Measurements from ENCODE around the gene SNURF. TPM values are rescaled to one million over a fixed set of nuclear protein-coding genes. Genes with fewer than 3 reads are reported as not detected.
"Not testable (repeated sequence)": the region's sequence is repeated elsewhere in the genome, so short reads cannot be mapped to it uniquely, and the experiment has no call there.

Gene SNURF
- polyA plus RNA-seq, 3 donors, result 1.4 to 3.5 (median 2.8) TPM

- Histone ChIP-seq H3K27me3 (ENCODE audit: control insufficient read depth in 2 of 2, insufficient read depth in 2 of 2, low read length in 2 of 2) (no peaks in the 10 kb centered on the region), H3K36me3 (replicated peaks in 1 of 2; ENCODE audit: control insufficient read depth in 1 of 2, insufficient read depth in 2 of 2, low read length in 2 of 2) (peaks cover under 1 to 6% of the 10 kb centered on the region in 2 donors), H3K9ac (ENCODE audit: insufficient read depth, low read length, poor library complexity, severe bottlenecking) (no peak overlapping the region), H3K4me3 (replicated peaks in 1 of 3; ENCODE audit: low read depth in 2 of 3, low read length in 3 of 3) (no peak overlapping the region), H3K79me2 (ENCODE audit: insufficient read depth, low read length) (no peaks in the 10 kb centered on the region), H3K4me1 (ENCODE audit: control insufficient read depth in 1 of 2, insufficient read depth in 2 of 2, low read length in 2 of 2) (no peaks in the 10 kb centered on the region), H3K4me2 (replicated peaks; ENCODE audit: extremely low read depth, low read length, poor library complexity, severe bottlenecking) (no peak overlapping the region), H2AFZ (ENCODE audit: insufficient read depth, low read depth, low read length, poor library complexity, severe bottlenecking) (no peak overlapping the region), H4K20me1 (ENCODE audit: insufficient read depth, low read length) (no peaks in the 10 kb centered on the region), H3K9me3 (replicated peaks in 1 of 2; ENCODE audit: control insufficient read depth in 1 of 2, insufficient read depth in 1 of 2, low read length in 2 of 2) (peaks cover 36 to 47% of the 10 kb centered on the region in 2 donors), H3K27ac (ENCODE audit: low read depth in 1 of 2, low read length in 2 of 2) (no peak overlapping the region)
- Mint-ChIP-seq H3K4me3 (no peak overlapping the region), H3K36me3 (peaks cover 35 to 37% of the 10 kb centered on the region in 2 donors), H3K4me1 (no peaks in the 10 kb centered on the region), H3K27me3 (ENCODE audit: low read depth in 3 of 3) (no peaks in the 10 kb centered on the region), H3K27ac (no peak overlapping the region), H3K9me3 (peaks cover 22 to 53% (median 29%) of the 10 kb centered on the region in 7 donors)
- DNase-seq, result no peak
- intact Hi-C loops (cut with micrococcal nuclease), result no loop called here
- TF ChIP-seq CTCF (IDR thresholded peaks at IDR 0.05), result no peak
- 97% methylated on average over 5 of the region's 8 CpGs for WGBS (ENCODE audit: insufficient coverage)
Observed at GRCh38 chr15:24971772-24972171, 17.0 kb downstream of the SNURF start.

GRCh38 chr15:24972707-24973106 lies 17.9 kb downstream of the SNURF start:
- WGBS (ENCODE audit: insufficient coverage), result 100% methylated on average over 1 of the region's 5 CpGs
- Histone ChIP-seq H3K36me3 (replicated peaks in 1 of 2; ENCODE audit: control insufficient read depth in 1 of 2, insufficient read depth in 2 of 2, low read length in 2 of 2) (peaks cover 5 to 11% of the 10 kb centered on the region in 2 donors), H3K9me3 (replicated peaks in 1 of 2; ENCODE audit: control insufficient read depth in 1 of 2, insufficient read depth in 1 of 2, low read length in 2 of 2) (peaks cover 42 to 50% of the 10 kb centered on the region in 2 donors)
- H3K27ac Mint-ChIP-seq; intact Hi-C loops (cut with micrococcal nuclease); DNase-seq; H3K27ac ChIP-seq (ENCODE audit: low read depth in 1 of 2, low read length in 2 of 2); H3K4me2 ChIP-seq (replicated peaks; ENCODE audit: extremely low read depth, low read length, poor library complexity, severe bottlenecking); H3K4me3 Mint-ChIP-seq; H2AFZ ChIP-seq (ENCODE audit: insufficient read depth, low read depth, low read length, poor library complexity, severe bottlenecking); H3K27me3 ChIP-seq (ENCODE audit: control insufficient read depth in 2 of 2, insufficient read depth in 2 of 2, low read length in 2 of 2); H3K79me2 ChIP-seq (ENCODE audit: insufficient read depth, low read length); H3K4me3 ChIP-seq (replicated peaks in 1 of 3; ENCODE audit: low read depth in 2 of 3, low read length in 3 of 3); H4K20me1 ChIP-seq (ENCODE audit: insufficient read depth, low read length); H3K27me3 Mint-ChIP-seq (ENCODE audit: low read depth in 3 of 3); H3K9ac ChIP-seq (ENCODE audit: insufficient read depth, low read length, poor library complexity, severe bottlenecking); H3K4me1 Mint-ChIP-seq; H3K4me1 ChIP-seq (ENCODE audit: control insufficient read depth in 1 of 2, insufficient read depth in 2 of 2, low read length in 2 of 2): not testable (repeated sequence)
- peaks cover 36% of the 10 kb centered on the region in 2 donors for H3K36me3 Mint-ChIP-seq
- peaks cover 26 to 53% (median 32%) of the 10 kb centered on the region in 7 donors for H3K9me3 Mint-ChIP-seq
